TTC549 (cell line): Measurements from ENCODE around the gene ZNF248.

Source experiments
- FAIRE-seq: peaks from 2 replicates; lab custom pipeline; 2012; peaks lifted over from hg19 to GRCh38; lab: Jason Lieb, UNC

Gene ZNF248

DNA sequence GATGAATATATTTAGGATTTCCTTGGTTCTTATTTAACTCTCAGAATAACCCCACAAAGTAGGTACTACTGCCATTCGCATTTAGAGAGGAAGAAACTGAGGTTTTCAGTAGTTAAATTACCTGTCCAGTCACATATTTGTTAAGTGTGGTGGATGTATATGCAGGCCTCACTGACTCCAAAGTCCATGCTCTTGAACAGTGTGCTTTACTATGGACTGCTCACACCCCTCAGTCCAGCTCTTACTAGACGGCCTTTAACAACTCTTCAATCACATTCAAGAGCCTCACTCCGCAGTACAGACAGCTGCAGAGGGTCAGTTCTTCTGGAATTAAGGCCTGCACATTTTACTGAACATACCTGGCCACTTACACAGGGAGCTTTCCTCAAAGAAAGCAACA lies 36.2 kb downstream of the ZNF248 start:
- FAIRE-seq: no peak

DNA sequence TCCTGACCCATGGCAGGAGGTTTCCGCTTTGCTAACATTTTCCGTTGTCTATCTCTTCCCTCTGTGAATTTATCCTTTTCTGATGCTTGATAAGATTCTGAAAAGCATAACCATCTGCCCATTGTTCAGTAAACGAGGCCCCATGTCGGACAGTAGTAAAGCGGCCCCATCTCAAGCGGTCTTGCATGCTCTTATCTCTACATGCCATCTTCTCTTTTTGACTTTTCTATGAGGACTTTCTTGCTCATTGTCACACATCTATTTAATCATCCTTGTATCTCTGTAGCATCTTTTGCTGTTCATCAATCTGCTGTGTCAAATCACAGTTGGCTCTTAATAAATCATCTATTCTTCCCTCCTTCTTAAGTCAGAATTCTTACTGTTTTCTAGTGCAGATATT lies 37.6 kb downstream of the ZNF248 start:
- no peak for FAIRE-seq

DNA sequence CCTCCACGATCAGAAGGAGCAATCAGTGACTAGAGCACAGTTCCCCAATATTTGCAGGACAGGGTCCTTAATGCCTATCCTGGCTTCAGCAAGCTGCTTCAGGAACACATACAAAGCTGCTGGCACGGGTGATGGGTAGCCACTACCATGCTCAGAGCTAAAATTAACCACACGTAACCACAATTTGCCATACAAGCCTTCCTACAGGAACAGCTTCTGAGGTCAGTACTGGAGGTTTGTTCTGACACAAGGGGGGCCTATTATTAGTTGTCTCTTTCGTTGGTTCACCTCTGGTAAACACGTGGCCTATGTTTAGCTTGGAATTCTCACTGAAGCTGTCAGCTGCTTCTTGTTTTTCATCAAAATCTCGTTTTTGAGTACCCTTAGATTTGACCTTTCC lies 41.1 kb downstream of the ZNF248 start:
- FAIRE-seq: no peak

DNA sequence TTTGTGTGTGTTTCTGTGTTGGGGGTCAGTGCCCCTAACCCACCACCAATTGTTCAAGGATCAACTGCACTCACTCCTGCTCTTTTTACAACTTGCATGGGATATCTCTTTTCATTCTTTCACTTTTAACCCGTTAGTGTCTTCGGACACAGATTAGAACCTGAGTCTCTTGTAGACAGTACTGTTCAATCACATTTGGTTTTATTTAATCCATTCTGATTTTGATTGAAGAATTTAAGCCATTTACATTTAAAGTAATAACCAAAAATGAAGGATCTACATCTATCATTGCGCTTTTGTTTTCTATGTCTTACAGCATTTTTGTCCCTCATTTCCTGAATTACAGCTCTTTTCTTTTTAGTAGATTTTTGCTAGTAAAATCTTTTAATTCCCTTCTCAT lies 43.6 kb downstream of the ZNF248 start:
- no peak for FAIRE-seq

DNA sequence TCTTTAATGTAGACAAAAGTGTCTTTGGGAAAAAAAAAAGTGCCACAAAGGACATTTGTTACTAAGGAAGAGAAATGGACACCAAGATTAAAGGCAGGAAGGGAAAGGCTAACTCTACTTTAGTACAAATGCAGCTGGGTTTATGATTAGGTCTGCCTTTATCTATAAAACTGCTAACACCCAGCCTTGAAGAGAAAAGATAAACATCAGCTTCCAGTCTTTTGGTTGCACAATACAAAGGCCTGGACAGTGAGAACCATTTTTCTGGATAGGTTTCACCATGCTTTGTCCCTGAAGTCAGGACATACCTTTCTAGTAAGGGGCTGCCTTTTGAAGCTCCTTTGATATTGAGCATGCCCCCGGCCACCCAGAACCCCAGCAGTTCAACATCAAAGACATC lies 45.1 kb downstream of the ZNF248 start:
- FAIRE-seq: no peak

DNA sequence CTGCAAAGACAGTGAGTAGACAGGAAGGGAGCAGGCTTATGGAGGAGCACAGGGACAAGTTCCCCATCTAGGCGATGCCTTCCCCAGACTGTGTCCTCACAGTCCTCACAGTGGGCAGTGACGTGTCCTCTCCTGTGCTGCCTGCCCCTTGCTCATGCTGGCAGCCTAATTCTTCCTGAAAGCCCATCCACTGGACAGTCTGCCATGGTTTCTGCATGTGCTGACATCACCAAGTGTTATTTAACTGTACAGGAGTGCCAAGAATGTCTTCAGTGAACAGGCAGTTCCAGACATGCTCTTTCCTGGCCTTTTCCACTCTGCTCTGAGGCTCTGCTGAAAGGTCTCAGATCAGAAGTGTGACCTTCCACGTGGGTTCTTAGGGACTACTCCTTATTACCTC lies 54.1 kb downstream of the ZNF248 start:
- FAIRE-seq: no peak

DNA sequence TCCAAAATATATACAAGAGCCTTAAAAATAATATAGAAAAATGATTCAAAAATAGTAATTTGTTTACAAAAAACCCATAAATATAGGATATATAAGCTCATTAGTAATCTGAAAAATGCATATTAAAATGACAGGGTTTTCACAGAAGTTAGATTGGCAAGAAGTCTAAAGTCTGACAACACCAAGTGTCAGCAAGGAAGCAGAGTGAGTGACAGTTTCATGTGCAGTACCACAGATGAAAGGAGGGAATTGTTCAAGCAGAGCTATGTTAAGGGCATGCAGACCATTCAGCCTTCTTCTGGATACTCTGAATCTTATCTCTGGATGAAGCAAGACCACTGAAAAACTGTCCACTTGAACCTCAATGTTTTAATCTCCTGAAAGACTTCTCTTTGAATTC lies 55.9 kb downstream of the ZNF248 start:
- FAIRE-seq: no peak

DNA sequence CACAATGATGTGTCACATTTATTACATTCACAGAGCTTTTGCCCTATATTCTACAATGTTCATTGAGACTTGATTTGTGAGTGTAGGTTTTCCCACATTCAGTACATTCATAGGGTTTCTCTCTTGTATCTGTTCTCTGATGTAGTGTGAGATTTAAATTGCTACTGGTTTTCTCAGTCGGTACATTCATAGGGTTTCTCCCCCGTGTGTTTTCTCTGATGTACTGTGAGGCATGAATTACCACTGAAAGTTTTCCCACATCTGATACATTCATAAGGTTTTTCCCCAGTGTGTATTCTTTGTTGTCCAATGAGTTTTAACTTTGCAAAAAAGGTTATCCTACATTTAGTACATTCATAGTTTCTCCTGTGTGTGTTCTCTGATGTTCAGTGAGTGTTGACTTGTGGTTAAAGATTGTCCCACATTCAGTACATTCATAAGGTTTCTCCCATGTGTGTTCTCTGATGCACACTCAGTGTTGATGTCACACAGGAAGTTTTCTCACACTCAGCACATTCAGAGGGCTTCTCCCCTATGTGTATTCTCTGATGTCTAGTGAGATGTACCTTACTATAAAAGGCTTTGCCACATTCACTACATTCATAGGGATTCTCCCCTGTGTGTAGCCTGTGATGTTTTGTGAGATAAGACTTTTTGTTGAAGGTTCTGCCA lies 63.0 kb downstream of the ZNF248 start:
- no peak for FAIRE-seq

DNA sequence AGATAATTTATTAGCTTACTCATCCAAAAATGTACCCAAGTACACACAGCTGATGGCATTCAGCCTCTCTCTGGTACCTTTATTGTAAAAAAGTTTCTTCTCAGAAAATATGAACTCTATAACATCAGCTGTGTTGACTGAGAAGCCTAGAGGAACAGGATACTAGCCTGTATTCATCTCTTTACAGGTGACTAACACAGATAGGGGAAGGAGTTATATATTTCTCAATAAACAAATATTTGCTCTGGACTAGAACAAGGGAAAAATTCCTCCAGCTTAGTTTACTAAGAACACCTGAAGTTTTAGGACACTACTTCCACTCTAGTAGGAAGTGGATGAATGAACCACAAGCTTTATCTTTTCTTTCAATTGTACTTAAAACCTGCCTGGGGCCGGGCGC lies 67.8 kb downstream of the ZNF248 start:
- FAIRE-seq: no peak

DNA sequence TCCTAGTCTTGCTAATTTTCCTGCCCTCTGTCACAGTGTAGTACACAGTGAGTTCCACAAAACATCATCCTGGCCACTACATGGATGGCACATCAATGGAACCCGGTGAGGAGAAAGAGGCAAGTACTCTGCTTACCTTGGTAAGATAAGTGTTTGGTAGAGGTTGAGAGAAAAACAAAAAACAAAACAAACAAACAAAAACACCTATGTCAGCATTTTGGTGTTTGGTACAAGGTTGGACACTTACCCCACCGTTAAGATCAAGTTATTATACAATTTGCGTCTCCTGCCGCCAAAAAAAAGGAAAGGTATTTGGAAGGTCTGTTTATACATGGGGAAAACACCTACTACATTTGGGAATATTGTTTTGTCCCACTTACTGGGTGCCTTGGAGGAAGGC lies 72.7 kb downstream of the ZNF248 start:
- FAIRE-seq: no peak

DNA sequence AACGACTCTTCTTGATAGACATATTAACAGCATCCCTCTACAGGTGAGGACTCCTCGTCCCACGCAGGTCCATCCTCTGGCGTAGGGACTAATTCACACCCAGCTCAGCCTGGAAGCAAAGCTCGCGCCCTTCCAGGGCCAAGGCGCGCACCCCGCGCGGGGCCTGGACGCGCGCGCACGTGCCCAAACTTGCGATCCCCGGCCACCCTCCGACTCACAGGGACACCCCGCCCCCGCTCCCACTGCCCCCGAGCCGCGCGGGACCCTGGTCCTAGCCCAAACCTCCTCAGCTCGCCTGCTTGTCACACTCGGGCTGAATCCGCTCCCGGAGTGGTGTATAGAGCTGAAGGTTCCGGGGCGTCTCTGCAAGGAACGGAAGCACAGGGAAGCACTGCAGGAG lies 76.9 kb downstream of the ZNF248 start:
- FAIRE-seq: no peak

DNA sequence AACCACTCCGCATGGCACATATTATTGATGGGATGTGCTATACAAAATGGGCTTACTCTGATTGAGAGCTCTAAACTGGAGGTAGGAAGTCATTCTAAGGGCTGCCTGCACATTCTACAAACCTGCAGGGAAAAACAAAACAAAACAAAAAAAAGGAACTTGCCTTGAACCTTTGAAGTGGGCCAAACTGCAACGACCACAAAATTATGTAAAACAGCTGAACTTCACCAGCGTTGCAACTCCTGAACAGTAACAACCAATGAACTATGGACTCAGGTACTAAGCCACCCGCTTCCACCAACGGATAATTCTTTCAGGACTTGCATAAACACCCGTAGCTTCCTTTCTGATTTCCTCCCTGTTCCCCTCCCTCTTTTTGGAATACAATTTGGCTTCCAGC lies 80.4 kb downstream of the ZNF248 start:
- no peak for FAIRE-seq

DNA sequence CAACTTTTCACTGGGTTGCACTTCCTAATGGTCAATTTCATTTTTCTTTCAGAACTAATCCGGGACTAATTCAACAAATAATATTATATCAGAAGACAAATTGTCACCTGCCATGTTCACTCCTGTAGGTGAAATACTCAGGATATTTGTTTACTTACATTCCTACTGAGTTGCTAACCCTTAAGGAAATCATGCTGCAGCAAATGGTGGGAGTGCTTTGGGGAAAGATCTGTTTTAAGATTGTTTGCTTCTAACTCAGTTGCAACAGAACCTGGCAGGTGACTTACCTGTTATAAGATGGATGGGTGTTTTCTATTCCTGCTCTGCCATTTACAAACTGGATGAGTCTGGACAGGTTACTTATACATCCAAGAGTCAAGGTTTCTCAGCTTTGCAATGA lies 81.8 kb downstream of the ZNF248 start:
- FAIRE-seq: no peak

DNA sequence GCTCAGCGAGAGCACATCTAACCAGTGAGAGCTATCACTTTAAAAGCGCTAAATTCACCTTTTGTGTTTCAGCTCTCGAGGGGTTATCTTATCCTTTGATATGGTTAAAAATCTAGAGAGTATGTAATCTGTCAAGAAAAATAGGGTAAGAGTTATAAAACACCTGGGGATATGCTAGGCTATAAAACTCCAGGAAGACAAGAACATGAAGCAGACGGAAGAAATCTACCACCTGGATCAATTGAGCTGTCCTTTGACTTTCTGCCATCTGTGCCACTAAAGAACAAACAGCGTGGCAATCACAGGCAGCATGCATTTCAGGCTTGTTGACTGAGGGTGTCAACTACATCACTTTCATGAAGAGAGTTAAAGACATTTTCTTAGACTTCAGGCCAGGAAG lies 83.1 kb downstream of the ZNF248 start:
- no peak for FAIRE-seq

DNA sequence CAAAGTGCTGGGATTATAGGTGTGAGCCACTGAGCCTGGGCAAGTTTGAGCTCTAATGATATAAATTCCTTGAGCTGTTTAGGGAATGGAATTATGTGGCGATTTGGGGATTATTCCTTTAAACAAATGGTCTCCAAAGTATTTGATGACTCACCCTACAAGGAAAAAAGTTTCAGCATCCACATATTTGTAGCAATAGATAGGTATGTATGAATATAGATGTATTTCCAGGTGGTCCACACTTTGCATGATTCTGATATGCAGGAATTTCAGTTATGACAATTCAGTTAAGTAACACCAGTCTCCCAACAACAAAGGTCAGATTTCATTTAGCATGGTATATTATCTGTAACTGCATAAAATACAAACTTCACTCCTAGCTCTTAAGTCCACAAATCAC lies 92.2 kb downstream of the ZNF248 start:
- no peak for FAIRE-seq

DNA sequence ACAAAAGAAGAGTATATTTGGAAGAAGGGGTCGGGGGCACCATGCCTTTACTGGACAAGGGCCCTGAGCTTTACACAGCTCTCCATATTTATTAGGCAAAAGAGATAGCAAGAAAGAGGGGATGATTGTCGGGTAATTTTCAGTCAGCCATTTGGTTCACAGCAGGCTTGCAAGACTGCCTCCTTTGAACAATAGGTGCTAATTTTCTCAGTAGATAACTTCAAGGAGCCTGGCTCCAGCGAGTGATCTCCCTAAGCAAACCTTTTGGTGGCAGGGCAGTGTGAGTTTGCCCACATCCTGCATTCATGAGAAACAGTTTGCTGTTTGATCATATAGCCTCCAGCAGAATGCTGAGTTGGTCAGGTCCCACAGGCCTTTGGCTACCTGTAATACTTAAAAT lies 94.3 kb downstream of the ZNF248 start:
- no peak for FAIRE-seq

DNA sequence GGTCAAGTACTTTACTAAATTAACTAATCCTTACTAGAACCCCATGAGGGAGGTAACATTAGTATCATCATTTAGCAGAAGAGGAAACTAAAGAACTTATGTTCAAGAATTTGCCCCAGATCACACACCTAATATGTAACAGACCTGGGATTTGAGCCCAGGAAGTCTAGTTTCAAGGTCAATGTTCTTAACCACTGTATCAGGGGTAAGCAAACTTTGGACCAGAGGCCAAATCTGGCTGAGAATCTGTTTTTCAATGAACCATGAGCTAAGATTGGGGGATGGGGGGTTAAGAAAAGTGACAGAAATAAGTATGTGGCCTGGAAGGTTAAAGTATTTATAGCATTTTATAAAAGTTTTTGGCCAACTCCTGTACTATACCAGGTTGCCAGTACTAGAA lies 95.1 kb downstream of the ZNF248 start:
- no peak for FAIRE-seq

DNA sequence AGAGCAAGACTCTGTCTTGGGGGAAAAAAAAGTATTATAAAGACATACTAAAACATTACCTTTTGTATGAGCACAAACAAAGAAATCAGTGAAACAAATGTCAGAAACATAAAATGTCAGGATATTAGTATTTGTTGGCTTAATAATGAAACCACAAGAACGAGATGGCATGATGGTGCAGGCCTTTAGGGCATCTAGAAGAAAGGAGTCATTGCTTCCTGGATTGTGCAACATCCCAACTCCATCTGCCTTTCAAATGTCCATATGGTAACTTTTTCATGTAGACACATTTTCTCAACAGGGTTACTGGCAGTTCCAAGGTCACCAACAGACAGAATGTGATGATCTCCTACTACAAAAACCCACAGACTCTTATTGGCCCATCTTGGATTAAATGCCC lies 96.6 kb downstream of the ZNF248 start:
- FAIRE-seq: no peak

DNA sequence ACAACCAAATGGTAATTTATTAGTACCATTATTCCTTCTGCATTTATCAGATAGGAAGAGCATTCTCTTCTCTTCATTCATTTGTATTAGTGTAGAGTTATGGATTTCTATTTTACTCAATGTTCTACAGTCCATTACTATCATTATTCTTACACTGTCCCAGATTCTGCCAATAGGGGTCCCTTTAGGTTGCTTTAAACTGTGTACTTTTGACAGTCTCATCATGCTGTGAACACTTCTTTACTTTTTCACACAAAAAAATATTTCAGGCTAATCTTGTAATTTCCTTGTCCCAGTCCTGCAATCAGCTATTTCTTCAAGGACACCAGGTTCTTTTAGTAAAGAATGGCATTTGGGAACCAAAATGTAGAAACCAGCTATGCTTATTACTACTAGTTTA lies 99.3 kb downstream of the ZNF248 start:
- FAIRE-seq: no peak

DNA sequence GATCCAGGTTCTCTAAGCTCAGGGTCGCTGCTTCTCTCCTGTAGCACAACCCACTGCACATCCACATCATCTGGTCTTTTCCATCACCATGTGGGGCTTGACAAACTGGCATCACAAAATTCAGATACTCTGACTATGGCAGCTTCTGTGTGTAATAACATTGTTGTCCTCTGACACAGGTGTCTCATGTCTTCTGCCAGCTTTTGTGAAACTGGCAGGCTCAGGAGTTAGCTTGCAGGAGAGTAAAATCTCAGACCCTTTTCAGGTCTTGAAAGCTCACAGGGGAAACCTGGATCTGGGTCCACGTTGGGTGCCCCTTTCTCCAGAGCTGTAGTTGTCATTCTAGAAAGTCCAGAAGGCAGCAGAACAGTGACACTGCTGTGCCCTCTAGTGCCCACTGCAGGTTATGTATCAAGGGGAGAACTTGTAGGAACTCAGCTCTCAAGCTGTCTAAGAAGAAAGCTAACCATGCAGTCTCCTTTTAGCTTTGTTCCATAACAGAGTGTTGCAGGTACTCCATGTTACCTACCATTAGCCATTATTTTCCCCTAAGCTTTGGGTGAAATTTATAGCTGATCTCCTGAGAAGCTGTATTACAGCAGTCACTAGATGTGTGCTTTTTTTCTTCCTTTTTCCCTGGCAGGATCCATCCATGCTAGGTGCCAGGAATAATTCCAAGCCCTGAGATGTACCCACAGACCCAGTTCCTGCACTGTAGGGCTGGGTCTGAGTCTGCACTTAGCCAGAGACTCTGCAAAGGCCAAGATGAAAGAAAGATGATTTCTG lies 102.7 kb downstream of the ZNF248 start:
- no peak for FAIRE-seq

DNA sequence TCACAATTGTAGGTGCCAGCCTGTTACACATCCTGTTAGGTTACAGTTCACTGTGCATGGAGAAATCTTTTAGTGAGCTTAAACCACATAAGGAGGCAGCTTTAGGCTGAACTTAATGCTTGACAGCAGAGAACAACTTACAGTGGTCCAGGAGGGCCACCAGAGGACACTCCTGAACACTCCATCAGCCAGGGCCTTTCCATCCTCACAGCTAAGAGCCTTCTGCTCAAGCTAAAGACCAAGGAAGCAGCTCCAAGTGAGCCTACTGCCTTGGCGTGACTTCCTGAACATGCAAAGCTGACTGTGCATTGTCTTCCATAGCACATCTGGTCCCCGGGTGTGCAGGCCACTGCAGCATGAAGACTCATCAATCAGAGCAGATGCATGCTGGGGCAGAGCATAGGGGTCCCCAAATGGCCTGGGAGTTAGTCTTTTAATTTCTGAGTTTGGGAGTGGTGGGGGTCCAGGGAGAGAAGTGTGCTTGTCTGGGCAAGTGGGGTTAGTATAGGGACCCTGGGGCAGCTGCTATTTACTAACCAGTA lies 105.0 kb downstream of the ZNF248 start:
- no peak for FAIRE-seq

DNA sequence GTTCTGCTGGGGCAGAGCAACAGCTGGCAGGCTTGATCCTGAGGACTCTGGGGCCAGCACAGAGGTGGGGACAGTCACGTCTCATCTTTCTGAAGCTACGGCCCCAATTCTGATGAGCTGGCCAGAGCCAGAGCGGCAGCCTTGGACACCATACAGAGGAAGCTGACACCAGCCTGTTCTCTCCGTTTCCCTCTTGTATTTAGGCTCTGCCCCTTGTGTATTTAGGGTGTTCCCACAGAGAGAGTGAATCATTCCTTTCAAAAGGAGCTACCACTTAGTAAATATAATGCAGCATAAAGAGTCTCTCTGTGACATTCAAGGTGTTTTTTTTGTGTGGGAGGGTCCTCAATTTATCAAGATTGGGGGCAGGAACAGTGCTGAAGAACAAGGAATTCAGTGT lies 109.2 kb downstream of the ZNF248 start:
- no peak for FAIRE-seq

DNA sequence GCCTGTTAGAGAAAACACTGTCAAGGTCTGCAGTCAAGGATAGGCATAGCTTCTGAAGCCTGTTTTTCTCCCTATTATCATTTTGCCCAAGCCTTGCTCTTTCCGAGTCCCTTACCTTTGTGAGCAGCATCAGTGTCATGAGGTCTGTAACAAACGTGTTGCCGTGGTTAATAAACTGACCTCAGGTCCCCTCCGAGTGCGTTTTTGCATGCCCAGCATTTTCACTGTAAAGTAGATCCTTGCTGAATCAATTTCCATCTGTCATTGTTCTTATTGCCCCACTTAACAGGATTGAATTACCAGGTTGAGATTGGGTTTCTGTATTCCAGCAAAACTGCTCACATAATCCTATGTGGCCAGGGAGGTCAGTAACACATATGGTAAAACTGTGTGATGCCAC lies 110.3 kb downstream of the ZNF248 start:
- FAIRE-seq: no peak

DNA sequence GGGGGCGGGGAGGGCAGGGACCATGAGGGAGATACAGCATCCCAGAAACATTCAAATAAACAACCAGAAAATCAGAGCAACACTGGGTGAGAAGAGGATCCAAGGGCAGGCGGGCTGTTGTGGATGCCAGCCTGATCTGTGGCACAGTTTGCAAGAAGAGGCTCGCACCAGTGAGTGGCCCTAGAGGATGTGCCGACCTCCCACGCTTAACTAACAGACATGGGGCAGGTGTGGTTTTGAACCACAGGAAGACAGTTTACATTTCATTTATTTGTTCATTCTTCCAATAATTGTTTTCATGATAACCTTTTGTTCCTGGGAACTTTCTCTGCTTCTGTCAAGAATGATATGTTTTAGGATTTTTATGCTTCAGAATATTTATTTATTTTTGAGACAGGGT lies 115.6 kb downstream of the ZNF248 start:
- FAIRE-seq: no peak
